ENCODE results near the gene TBC1D25.

Gene TBC1D25

DNA sequence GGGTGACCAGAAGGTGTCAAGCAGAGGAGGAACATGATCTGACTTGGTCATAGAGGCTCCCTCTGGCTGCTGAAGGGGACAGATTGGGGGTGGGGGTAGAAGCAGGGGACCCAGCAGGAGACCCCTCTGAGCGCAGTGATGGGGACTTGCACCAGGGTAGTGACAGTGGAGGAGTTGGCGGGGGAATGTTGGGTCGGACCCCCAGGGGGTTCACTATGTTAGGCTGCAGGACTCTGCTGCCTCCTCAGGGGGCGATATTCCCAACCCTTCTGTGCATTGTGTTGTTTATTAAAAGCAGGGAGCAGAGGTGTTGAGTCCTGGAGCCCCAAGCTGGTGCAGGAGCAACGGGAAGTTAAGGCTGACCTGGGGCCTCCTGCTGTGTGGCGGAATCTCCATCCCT lies 66.6 kb downstream of the TBC1D25 start:
- DNase-seq, result no peak

DNA sequence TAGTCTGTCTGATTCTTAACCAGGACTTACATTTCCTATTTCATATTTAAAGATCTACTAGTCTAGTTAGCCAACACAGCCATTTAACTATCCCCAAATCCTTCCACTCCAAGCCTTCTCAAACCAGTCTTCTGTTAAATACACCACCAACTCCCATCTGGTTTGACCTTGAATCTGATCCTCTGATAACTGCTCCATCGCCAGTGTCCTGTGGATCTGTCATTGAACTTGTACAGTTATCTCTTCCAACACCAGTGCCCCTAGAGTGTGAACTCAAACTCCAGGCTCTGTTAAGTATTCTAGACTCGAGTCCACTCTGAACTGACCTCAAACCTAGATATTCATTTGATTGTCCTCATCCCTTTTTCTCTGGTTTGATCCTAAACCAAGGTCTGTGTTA lies 72.2 kb downstream of the TBC1D25 start:
- no peak for DNase-seq

All from activated CD4-positive, alpha-beta T cell treated with anti-CD3 and anti-CD28 coated beads, Interleukin-10, Interleukin-2, amounts not matched to agents 100 ng/mL and 50 ng/mL, durations not matched to agents 16 hours and 8 hours (primary cell).